GM23338 (cell line): Measurements from ENCODE around the gene UPP1.

ENCODE experiments used
- CTCF ChIP-seq, 2 experiments: fragments of 200-600 bp in 1 of 2; sonication (generic) in 1 of 2; conservative IDR thresholded peaks; 2 replicates each; pipeline versions ENCODE4 v1.5.1 to v1.6.1; 2016 to 2017; ENCODE audit warnings: antibody characterized with exemption in 2 of 2, low read depth in 2 of 2, mild to moderate bottlenecking in 2 of 2, moderate library complexity in 1 of 2
- EZH2 ChIP-seq: fragments of 200-600 bp; sonication (generic); IDR thresholded peaks from one replicate; pipeline ENCODE4 v1.8.0; 2017; ENCODE audit warnings: antibody characterized with exemption, mild to moderate bottlenecking, low read depth; ENCODE audit not compliant: unreplicated experiment
- JUNB ChIP-seq: IDR thresholded peaks from one replicate; pipeline ENCODE4 v1.6.1; 2016; ENCODE audit warnings: antibody characterized with exemption; ENCODE audit not compliant: unreplicated experiment
- POLR2AphosphoS5 ChIP-seq: IDR thresholded peaks from 2 replicates; pipeline ENCODE4 v1.6.1; 2016; ENCODE audit warnings: antibody characterized with exemption, low read depth
- REST ChIP-seq: IDR thresholded peaks from one replicate; pipeline ENCODE4 v1.6.1; 2018; ENCODE audit warnings: antibody characterized with exemption; ENCODE audit not compliant: unreplicated experiment
- ZNF462 ChIP-seq: fragments of 250-450 bp; sonication (Bioruptor Pico); IDR thresholded peaks from 2 replicates; pipeline ENCODE4 v1.5.0; 2020; ENCODE audit warnings: mild to moderate bottlenecking, moderate library complexity

GRCh38 chr7:48059706-48060105 lies 29.4 kb upstream of the UPP1 start:
- TF ChIP-seq CTCF (conservative IDR thresholded peaks at IDR 0.05; ENCODE audit: low read depth in 2 of 2), result no peak
- no peak for TF ChIP-seq ZNF462 (CRISPR knock-in tag)
- TF ChIP-seq POLR2AphosphoS5, result no peak
- no peak for TF ChIP-seq EZH2
- TF ChIP-seq REST, result no peak
- no peak for TF ChIP-seq JUNB
